GM12801 (cell line): Measurements from ENCODE around the gene TBCCD1.

ENCODE experiments used
- CTCF ChIP-seq: IDR thresholded peaks from one replicate; pipeline ENCODE4 v1.5.1; 2011; ENCODE audit warnings: control low read depth; ENCODE audit not compliant: insufficient read length; ENCODE audit errors: extremely low read depth

TBCCD1 gene

GRCh38 chr3:186502138-186502948 is 64.8 kb downstream of the TBCCD1 start:
- no peak for TF ChIP-seq CTCF

- no peak for TF ChIP-seq CTCF
Observed at GRCh38 chr3:186497608-186498007, 69.5 kb downstream of the TBCCD1 start.

- no peak for TF ChIP-seq CTCF
Observed at GRCh38 chr3:186496635-186497034, 70.5 kb downstream of the TBCCD1 start.
